Activated T-helper 9 cell treated with anti-CD3 and anti-CD28 coated beads, Interleukin-2, amount 50 U/mL, for 16 hours (primary cell): ENCODE data around the gene NLGN1.

Experiments used
- DNase-seq: peaks from one replicate; pipeline ENCODE4 v3.0.0-alpha.2; 2020; ENCODE audit warnings: low read depth

NLGN1 gene

GRCh38 chr3:173986861-173987410 is 589.4 kb downstream of the NLGN1 start:
- DNase-seq = no peak

DNA sequence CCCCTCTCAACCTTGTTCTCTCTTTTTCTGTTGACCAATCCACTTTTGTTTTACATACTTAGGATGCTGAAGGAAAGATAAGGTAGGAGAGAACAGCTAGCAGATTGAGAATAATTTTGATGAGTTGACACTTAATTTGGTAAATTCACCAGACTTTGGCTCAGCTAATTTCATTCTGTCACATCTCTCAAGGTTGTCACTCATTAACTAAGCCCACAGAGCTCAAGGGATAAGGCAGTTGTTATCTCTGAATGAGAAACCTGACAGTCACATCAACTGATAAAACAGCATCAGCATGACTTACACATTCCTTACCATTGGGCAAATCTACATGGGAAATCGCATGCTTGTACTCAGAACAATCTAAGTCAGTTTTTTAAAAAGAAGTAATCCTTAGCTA is 591.4 kb downstream of the NLGN1 start:
- no peak for DNase-seq

- no peak for DNase-seq
These were observed 594.9 kb downstream of the NLGN1 start for GRCh38 chr3:173992416-173992815.

DNA sequence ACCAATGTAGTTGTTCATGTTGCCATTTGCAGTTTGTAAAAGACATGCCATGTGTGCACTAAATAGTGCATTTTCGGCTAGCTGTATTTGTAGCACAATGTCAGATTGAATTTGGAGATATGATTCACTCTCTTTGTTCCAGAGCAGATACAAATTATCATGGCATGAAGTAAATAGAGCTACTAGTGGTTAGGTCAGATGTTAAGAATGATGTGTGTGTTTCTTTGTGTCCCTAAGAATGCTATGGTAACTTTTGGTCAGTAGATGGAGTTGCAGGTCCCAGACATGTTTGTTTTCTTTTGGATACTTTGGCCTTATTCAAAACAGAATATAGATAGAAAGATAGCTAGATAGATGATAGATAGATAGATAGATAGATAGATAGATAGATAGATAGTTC is 595.8 kb downstream of the NLGN1 start:
- DNase-seq = no peak

GRCh38 chr3:174000675-174001074 is 603.1 kb downstream of the NLGN1 start:
- no peak for DNase-seq

GRCh38 chr3:174002543-174002942 is 605.0 kb downstream of the NLGN1 start:
- DNase-seq = no peak

GRCh38 chr3:174010907-174011306 is 613.4 kb downstream of the NLGN1 start:
- no peak for DNase-seq

- DNase-seq = no peak
These were observed 618.6 kb downstream of the NLGN1 start for GRCh38 chr3:174016186-174016585.

DNA sequence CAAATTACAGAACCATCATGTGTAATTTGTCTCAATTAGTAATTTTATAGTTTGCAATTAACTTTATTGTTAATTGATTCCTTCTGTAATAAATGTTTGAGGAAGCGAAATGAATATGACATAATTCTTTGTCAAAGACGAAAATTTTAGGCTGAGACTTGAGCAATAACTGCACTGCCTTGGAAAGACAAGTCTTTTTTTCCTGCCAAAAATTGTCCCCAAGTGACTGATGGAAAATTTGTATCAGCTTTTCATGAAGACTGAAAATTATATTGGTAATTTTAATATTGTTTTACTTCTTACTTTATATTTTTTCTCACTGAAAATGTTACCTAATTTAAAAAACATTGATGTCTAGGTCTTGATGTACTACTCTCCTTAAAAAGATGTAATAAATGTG is 622.6 kb downstream of the NLGN1 start:
- DNase-seq = no peak

DNA sequence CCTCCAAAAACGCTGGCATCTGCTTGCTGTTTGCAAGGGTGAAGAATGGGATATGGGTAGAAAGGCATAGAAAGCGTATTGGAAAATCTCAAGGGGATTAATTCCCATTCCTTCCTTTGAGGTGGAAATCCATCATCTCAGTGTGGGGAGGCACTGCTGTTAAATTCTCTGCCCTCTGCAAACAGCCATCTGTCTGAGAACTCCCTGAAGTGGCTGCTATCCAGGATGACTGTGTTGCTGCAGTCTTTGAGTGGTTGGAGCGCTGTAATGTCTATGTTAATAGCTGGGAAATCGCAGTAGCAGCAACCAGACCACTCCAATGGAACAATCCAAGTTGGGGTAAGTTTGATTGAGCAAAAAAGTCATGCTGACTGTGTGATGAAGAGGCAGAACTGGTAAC is 625.9 kb downstream of the NLGN1 start:
- no peak for DNase-seq

GRCh38 chr3:174028673-174029072 is 631.1 kb downstream of the NLGN1 start:
- no peak for DNase-seq

DNA sequence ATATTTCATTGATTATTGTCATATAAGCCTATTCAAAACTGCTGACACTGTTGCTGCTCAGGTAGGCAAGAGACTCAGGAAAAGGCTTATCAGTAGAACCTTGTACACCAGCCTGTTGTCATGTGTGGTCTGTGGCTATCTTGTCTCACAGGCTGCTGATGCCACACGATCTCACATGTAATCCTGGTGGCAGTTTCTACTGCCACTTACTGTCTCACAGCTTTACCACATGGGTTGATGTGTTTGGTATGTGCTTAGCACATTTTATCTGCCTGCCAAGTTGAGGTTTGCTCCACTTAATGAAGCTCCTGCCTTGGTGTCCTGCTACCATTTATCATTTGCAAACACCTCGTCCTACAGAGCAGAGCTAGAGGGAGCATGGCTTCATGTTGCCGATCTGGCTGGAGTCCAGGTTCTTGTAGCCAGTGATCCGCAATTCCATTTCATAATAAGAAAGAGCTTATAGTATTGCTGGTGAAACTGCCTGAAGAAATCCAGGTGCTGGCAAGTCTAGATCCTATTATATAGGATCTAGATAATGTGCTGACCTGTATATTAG is 637.9 kb downstream of the NLGN1 start:
- no peak for DNase-seq

GRCh38 chr3:174046311-174046710 is 648.8 kb downstream of the NLGN1 start:
- DNase-seq = no peak

GRCh38 chr3:174049472-174049871 is 651.9 kb downstream of the NLGN1 start:
- DNase-seq = no peak

DNA sequence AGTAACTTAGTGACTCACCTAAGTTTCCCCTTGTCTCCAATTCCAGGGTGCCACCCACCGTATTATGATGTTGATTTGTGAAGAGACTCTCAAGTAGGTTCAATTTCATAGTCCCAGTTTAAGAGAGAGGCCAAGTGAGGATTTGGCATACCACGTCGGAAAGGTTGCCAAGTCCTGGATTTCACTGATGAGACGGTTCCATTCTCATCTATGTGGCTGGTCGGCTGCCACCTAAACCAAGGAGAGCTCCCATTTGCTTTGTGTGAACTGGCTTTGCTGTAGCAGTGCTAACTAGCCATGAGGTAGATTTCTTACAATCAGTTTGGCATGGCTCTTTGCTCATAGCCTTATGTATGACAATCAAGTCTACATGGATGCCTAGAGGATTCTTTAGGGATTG is 653.6 kb downstream of the NLGN1 start:
- no peak for DNase-seq

DNA sequence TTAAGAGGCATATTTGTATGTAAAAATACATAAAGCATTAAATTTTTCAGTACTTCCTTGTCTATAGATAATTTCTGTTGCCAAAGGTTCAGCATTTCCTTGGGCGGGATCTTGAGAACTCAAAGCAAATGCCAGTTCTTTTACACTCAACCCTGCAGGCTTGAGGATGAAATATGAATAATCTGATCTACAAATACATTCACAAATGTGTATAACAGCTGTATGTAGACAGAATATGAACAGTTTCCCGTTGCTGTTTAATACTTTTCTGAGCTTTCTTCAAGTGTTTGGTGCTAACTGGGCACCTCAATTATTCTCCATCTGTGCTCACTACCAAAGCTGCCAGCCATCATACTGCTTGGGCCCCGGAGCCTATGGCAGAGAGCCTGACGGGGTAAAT is 661.3 kb downstream of the NLGN1 start:
- no peak for DNase-seq

DNA sequence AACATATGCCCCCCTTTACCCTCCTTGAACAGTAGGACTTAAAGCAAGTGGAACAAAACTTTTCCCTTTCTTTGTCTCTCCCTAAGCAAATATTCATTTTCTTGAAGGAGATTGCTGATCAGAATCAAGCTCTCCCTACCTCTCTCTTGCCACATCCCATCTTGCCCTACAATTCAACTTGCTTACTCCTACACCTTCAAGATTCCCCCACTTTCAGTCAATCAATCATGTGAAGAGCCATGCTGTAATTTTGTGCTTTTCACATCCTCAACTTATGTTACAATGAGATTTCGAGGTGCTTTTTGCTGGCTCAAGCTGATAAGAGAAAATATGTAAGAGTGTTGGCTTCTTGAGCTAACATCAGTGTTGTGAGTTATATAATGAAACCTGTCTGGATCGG is 662.9 kb downstream of the NLGN1 start:
- no peak for DNase-seq

GRCh38 chr3:174061162-174061561 is 663.6 kb downstream of the NLGN1 start:
- DNase-seq = no peak

DNA sequence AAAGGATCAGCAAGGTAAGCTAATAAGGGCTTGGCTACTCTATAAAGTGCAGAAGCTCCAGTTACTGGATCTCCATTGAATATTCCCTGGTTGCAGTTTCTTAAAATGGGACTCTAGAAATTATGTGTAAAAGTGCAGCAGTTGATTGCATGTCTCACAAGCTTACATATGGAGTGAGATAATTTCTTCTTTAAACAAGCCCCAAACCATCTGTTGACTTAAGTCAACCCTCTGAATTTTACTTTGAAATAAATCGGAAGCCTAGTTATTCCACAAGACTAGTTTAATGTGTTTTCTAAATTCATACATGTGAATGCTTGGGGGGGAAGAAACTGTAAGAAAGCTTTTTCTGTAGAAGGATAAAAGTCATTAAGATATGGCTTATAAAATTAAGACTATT is 664.2 kb downstream of the NLGN1 start:
- no peak for DNase-seq

DNA sequence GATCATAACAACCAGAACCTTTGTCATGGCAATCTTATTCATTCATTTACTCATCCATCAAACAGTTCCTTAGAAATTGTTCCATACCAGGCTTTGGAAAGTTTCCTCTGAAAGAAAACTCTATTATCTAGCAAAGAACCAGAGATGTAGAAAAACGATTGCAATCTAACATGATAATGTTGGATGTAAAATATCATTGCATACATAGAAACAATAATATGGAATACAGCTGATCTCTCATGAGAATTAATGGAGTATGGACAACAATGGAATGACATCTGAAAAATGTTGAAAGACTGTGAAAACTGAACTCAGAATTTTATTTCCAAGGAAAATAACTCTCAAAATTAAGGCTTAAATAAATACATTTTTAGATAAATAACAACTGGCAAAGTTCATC is 665.4 kb downstream of the NLGN1 start:
- DNase-seq = no peak

DNA sequence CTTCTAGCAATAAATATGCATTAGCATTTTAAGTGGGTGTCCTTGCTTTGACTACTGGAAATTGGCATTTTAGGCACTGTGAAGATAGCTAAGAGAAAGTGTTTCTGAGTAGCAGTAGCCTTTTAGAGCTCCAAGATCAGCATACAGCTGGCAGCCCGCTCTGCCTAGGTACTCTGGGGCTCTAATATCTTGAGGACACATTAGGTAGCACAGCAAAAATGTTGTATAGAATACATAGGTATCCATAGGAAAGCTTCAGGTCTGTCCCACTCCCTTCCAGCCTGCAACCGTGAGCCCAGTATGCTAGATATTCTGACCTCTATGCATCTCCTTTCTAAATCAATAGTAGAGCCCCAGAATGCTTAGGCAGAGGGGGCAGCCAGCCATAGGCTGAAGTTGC is 670.5 kb downstream of the NLGN1 start:
- no peak for DNase-seq

GRCh38 chr3:174072675-174073074 is 675.1 kb downstream of the NLGN1 start:
- no peak for DNase-seq

- no peak for DNase-seq
These were observed 686.2 kb downstream of the NLGN1 start for GRCh38 chr3:174083706-174084105.

GRCh38 chr3:174089592-174089991 is 692.0 kb downstream of the NLGN1 start:
- no peak for DNase-seq

GRCh38 chr3:174094669-174095068 is 697.1 kb downstream of the NLGN1 start:
- no peak for DNase-seq
